Mesenteric fat pad (tissue), 1 donor: Measurements from ENCODE around the gene SH2B3. TPM values are rescaled to one million over a fixed set of nuclear protein-coding genes. Genes with fewer than 3 reads are reported as not detected.
"Not testable (repeated sequence)": the region's sequence is repeated elsewhere in the genome, so short reads cannot be mapped to it uniquely, and the experiment has no call there.

Experiments
- DNase-seq: peaks from one replicate; pipeline ENCODE4 v3.0.0-alpha.2; 2020; ENCODE audit warnings: low spot score
- long read RNA-seq: library from polyadenylated mRNA; unstranded; transcript quantifications from one replicate; pipeline ENCODE4 v2.0.0, GENCODE V29; 2020
- total RNA-seq: library from RNA; stranded (reverse); fragmentation: NEBNext Ultra II Directional; extraction: Animal tissue kit (Norgen Biotek cat#: 25700); gene quantifications from one replicate; pipeline ENCODE4 v1.2.1, GENCODE V29; 2021
- donor health status: DM: yes; HTN: yes; CAD: no.

The SH2B3 gene
- 43.3 TPM for total RNA-seq
- long read RNA-seq, partial matches to known transcripts: 33 of 44 reads
- long read RNA-seq, other reads (novel, unspliced or antisense): 11 of 44 reads

DNA sequence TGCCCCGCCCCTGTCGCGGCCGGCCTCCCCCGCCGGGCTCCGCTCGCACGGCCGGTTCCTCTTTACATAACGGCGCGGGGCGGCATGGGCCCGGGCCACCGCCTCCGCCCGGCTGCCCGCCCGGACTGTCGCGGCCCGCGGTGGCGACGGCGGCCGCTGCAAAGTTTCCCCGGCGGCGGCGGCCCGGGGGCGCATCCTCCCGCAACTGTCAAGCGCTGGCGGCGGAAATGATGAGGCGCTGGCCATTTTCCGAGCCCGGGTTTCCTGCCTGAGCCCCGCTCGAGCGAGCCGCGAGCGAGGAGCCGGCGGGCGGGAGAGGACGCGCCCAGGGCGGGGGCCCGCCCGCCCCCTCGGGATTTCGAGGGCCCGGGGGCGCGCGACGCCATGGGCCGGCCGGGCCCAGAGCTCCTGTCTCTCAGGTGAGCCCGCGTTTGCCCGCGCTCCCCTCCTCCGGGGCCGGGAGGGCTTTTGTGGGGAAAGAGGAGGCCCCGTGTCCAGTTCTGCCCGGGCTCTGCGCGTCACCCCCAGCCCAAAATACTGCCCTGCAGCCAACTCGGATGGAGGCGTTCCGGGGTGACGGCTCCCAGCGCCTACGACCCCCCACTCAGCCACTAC is at the start of gene SH2B3:
TSS of gene SH2B3 (plus strand) at position 65 of the 615 bp plus-strand sequence. CDS start 12,223 bp downstream, outside the sequence.
- no peak for DNase-seq

GRCh38 chr12:111359231-111359913 is 46.4 kb upstream of the SH2B3 start:
- DNase-seq: no peak

GRCh38 chr12:111359914-111360276 is 45.8 kb upstream of the SH2B3 start:
- no peak for DNase-seq

- no peak for DNase-seq
These were observed 45.3 kb upstream of the SH2B3 start for GRCh38 chr12:111360325-111360930.

- no peak for DNase-seq
These were observed 44.5 kb upstream of the SH2B3 start for GRCh38 chr12:111361073-111361716.

DNA sequence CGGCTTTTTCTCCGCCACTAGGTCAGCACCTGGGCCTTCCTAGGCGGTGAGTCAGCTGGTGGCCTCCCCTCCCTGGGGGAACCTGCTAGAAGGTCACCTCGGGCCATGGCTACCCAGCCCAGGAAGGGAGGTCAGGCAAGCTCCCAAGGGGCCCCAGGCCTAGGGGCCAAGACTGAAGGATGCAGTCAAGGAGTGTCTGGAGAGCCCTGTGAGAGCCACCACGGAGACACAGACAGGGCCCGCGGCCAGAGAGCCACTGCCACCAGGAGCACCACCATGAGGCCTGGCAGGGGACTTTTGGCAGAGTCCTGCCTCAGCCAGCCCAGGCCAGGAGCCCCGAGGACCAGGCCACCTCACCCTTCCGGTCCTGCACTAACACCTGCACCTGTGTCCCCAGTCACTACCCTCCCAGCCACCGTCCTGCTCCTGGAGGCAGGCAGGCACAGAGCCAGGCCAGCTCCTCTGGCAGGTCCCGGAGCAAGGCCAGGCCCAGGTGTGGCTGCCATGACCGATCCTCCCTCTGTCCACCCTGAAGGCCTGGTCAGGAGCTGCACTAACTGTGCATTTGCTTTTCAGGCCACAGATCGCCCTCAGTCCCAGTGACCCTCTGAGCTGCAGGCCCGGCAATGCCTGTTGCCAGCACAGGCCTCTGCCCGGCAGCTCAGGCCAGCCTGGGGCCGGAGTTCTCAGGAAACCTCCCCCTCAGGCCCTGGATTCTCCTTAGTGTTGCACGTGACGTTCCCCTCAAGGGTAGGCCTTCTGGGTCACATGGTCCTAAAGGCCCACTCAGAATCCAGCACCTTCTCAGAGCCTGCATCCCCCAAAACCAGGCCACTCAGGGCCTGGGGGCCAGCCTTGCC is 43.8 kb upstream of the SH2B3 start:
- DNase-seq: no peak

DNA sequence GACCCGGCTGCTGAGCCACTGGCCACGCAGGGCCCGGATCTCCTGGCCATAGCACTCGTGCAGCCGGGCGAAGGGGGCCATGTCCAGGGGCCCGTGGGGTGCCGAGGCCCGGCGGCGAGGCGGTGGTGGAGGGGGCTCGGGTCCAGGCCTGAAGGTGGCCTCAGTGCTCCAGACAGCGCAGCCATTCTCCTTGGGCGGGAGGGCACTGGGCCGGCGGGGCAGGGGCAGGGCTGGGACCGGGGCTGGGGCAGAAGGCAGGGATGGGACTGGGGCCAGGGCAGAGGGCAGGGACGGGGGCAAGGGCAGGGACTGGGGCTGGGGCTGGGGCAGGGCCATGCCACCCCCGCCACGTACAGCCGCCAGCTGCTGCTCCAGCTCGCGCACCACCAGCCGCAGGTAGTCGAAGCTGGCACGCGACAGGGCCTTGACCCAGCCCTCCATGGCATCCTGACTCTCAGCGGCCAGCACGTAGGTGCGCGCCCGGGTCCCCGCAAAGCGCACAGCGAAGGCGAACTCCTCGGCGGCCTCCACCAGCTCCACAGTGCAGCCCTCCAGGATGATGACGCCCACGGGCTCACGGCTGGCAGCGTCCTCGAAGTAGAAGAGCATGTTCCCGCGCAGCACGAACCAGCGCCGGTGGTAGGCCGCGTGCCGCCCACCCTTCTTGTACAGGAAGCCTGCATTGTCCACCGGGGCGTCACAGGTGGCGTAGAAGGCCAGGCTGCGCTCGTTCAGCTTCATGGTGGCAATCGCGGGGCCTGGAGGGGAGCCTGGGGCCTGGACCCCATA is 42.8 kb upstream of the SH2B3 start:
- DNase-seq: no peak

GRCh38 chr12:111363578-111363977 is 42.1 kb upstream of the SH2B3 start:
- no peak for DNase-seq

DNA sequence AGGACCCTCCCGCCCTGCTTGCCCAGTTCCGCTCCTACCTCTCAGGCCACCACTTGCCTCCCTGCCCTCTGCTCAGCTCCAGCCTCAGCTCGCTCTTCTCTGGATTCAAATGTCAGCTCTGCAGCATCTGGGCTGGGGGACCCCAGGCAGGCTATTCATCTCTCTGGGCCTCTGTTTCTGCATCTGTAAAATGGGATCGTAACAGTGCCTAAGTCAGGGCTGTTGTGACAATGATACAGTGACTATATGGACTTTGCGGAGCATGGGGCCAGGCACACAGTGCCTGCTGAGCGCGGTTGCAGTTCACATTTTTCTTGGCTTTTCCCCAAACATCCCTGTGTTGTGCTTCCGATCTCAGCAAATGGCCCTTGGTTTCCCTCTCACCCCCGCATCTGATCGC is 39.6 kb upstream of the SH2B3 start:
- DNase-seq: no peak

- no peak for DNase-seq
These were observed 39.1 kb upstream of the SH2B3 start for GRCh38 chr12:111366583-111366982.

DNA sequence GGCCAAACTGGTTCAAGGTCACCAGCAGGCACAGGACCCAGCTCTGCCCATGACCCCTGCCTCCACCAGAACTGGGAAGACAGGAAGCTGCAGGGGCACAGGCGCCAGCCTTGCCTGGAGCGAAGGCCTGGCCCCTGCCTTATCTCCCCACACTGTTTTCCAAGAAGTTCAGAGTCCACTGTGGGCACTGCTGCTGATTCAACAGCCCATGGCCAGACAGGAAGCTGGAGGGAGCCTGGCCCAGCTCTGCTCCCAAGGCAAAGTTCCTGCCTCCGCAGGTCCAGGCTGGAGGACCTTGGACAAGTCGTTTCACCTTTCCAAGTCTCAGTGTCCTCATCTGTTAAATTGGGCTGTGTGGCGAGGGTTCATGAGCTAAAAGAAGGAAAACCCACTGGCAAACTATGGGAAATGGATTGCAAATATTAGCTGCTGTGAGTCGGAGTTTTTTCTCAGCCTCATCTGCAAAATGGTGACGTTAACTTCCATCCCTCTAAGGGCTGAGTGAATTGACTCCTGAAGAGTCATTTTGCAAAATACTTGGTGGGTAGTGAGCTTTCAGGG is 38.0 kb upstream of the SH2B3 start:
- DNase-seq: no peak

DNA sequence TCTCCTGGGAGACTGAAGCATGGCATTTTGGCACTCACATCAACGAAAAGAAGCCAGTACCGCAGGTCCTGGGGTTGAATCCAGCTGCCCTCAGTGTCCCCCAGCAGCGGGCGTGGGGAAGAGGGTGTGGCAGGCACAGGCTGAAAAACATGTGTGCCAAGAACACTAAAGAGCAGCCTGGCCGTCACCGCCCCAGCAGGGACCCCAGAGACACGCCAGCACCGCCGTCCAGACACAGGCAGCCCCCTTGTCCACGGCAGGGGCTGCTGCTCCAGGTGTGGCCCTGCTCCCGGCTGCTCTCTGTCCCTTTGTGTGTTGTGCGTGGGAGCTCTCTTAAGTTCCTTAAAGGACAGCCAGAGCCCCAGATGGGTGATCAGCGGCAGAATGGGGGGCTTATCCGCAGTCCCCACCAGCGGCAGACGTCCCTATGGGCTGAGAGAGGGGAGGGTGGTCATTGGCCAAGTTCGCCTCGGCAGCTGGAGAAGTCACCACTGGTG is 37.4 kb upstream of the SH2B3 start:
- DNase-seq: no peak

- peak; percentile 98 for DNase-seq
These were observed 36.8 kb upstream of the SH2B3 start, which contains the start of gene PHETA1 for GRCh38 chr12:111368788-111369495. PHETA1 (minus strand) TSS chr12:111369095; CDS start chr12:111363427, 5,668 bp downstream.

DNA sequence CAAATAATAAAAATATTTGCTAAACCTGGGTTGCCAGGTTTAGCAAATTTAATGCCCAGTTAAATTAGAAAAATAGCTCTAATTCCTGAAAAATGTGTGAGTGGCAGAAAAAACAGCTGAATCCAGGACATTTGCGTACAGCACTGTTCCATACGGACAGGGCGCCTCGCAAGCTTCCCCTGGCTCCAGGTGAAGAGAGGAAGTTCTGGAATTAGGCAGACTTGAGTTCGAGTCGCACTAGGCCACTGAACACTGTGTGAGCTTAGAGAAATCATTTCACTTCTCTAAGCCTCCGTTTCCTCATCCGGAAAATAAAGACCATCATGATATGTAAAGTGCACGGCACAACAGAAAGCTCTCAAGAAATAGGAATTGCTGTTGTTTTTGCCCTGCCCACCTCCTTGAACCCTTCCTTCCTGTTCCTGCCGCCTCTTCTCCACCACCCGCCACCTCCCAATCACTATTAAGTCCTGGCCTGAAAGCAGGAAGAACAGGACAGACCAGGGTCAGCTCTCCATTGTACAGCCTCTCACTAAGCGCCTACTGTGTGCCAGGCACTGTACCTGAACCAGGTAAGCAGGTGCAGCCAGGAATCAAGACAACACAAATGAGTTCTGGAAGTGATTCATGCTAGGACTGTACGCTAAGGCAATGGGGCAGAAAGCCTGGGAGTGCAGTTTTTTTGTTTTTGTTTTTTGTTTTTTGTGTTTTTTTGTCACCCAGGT is 36.1 kb upstream of the SH2B3 start:
- no peak for DNase-seq

DNA sequence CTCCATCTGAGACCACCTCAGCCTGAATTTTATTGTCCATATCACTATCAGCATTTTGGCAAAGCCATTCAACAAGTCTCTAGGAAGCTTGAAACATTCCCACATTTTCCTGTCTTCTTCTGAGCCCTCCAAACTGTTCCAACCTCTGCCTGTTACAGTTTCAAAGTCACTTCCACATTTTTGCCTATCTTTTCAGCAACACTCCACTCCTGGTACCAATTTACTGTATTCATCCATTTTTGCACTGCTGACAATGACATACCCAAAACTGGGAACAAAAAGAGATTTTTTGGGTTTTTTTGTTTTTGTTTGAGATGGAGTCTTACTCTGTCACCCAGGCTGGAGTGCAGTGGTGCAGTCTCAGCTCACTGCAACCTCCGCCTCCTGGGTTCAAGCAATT is 32.5 kb upstream of the SH2B3 start:
- not testable (repeated sequence) for DNase-seq

GRCh38 chr12:111377440-111377839 is 28.3 kb upstream of the SH2B3 start:
- no peak for DNase-seq

GRCh38 chr12:111379942-111380554 is 25.7 kb upstream of the SH2B3 start:
- DNase-seq: no peak

- no peak for DNase-seq
These were observed 21.1 kb upstream of the SH2B3 start for GRCh38 chr12:111384596-111384995.
